HUDEP-2 (cell line): Measurements from ENCODE around the gene CCDC138.

ENCODE experiments used
- DNase-seq, 76 experiments: peaks; one replicate each; lab custom pipeline; 2025; ENCODE audit not compliant: unreplicated experiment in 76 of 76; lab: John Stamatoyannopoulos, UW

Gene CCDC138

DNA sequence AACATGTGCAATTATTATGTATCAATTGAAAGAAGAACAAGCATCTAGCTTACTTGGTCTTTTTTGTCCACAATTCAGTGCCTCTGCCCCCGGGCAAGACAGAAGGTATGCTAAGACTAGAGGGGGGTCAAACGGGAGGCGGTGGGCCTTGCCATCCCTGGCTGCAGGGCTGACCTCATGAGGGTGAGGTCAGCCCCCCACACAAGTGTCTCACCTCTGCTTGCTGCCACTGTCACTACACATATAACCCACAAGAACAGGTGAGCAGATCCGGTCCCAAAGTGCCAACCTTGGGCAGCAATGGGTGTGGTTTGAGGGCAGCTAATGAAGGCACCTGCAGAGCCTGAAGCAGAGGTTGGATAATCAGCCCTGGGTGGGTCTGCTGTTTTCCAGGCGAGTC lies 131.0 kb downstream of the CCDC138 start:
- DNase-seq, result no peak

DNA sequence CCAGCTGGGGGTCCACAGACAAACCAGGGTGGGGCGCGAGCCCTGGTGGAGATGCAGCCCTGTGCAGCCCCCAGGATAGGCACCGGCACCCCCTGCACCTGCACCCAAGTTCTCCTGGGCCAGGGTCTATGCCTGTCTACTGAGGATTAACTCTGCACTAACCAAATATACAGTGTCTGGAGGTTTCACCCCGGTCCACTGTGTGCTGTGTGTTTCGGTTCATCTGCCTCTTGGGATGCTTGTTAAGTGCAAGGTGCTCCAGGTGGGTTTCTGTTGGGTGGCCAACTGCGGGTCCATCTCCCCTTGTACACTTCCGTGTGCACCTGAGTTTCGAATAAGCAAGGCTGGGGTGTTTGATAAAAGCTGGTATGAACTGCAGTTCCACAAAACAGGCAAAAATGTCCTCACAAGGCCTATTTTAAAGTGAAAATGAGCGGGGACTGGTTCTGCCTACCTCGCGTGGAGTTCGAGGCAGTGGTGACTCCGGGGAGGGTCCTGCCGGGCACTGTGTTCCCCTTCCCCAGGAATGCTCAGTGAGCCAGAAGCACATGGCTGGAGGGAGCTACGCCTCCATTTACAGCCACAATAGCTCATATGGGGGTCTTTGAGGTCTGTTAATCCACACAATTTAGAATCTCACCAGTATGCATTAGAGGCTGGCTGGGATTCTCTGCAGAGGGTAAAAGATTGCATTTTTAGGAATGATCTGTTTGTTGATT lies 131.7 kb downstream of the CCDC138 start:
- DNase-seq, result no peak

- DNase-seq, result no peak
Measured at GRCh38 chr2:108918941-108919341, 132.4 kb downstream of the CCDC138 start.

DNA sequence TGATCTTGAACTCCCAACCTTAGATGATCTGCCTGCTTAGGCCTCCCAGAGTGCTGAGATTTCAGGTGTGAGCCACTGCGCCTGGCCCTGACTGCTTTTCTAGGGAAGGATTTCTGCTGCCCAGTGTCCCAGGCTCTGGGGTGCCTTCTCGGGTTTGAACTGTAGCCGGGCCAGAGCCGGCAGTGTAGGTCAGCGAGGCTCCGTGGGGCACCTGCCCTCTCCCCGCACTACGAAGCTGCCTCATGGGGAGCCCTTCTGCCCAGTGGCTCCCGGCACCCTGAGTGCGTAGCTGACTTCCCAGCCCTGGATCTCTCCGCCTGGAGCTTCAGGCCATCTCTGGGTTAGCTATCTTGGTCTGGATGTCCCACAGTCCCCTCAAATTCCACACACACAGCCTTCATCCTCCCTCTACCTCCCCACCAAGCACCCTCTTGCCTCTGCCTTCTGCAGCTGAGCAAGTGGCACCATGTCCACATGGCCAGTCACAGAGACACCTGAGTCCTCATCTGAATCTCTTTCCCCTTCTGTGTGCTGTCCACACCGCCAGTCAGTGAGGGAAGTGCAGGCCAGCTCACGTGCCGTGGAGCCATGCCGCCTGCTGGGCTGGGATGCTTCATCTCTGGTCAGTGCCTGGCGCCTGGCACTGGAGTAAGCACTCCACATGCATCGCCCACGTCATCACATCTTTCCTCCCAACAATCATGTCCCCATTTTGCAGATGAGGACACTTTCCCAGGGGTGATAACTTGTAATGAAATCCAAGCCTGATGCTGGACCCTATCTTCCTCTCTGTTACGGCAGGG lies 133.2 kb downstream of the CCDC138 start:
- no peak for DNase-seq

GRCh38 chr2:108920686-108921085 lies 134.1 kb downstream of the CCDC138 start:
- DNase-seq, result no peak

GRCh38 chr2:108921096-108922030 lies 134.8 kb downstream of the CCDC138 start:
- DNase-seq, result no peak

GRCh38 chr2:108922141-108922915 lies 135.8 kb downstream of the CCDC138 start:
- no peak for DNase-seq

DNA sequence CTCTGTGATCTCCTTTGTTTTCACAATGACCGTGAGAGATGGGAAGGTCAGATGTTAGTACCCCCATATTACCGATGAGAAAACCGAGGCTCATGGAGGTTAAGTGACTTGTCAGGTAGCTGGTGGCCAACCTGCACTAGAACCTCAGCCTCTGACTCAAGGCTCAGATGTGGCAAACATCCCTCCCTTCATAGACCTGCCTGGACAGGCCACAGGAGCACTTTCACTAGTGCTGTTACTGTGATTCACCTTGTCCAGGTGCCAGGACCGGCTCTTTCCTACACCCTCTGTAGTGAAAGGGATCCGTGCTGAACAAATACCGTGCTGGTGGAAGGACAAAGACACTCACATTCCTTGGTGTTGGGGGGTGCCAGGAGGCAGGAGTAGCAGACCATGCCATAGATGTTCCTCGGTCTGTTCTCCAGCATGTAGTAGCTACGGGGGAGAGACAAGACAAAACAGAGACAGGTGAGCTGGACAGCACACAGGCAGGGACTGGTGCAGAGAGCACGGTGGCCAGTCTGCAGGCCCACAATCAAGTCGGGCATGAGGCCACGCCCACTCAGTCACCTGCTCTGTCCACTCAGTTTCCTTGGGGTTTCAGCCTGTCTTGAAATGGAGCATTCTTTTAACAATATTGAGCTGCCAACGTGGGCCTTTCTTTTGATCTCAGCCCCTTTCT lies 136.6 kb downstream of the CCDC138 start:
- no peak for DNase-seq

- DNase-seq, result no peak
Measured at GRCh38 chr2:108923736-108924579, 137.4 kb downstream of the CCDC138 start.

- DNase-seq, result no peak
Measured at GRCh38 chr2:108924580-108925251, 138.1 kb downstream of the CCDC138 start.

GRCh38 chr2:108925286-108925685 lies 138.7 kb downstream of the CCDC138 start:
- no peak for DNase-seq

GRCh38 chr2:108925735-108926134 lies 139.2 kb downstream of the CCDC138 start:
- DNase-seq, result no peak
